GM12878 (cell line): ENCODE results near the gene MXD1. TPM values are rescaled to one million over a fixed set of nuclear protein-coding genes. Genes with fewer than 3 reads are reported as not detected.

Source experiments
- ATAC-seq: fragments of 200-7000 bp; cut with Tn5 transposase; 3 replicates; pipeline ENCODE4 v1.9.1; 2020; ENCODE audit warnings: mild to moderate bottlenecking, moderate library complexity
- BruUV-seq: library from RNA; stranded (reverse); fragments of 400-500 nt; replicated peaks from 2 replicates; lab custom pipeline; 2021; lab: Mats Ljungman, UMichigan
- CTCF ChIA-PET: fragments of 300-600 bp; sonication (Branson Sonifier 250); formaldehyde crosslinking; extraction: SDS; loops from one replicate; lab custom pipeline; 2021; ENCODE audit warnings: inconsistent platforms; lab: Yijun Ruan, JAX
- POLR2A ChIA-PET: fragments of 350-600 bp; formaldehyde crosslinking; extraction: SDS; loops from one replicate; lab custom pipeline; 2021; ENCODE audit warnings: inconsistent platforms; lab: Charles Lee
- RAD21 ChIA-PET: fragments of 300-600 bp; sonication (Branson Sonifier 250); formaldehyde crosslinking; loops from one replicate; lab custom pipeline; 2023; ENCODE audit warnings: antibody characterized with exemption; ENCODE audit not compliant: unreplicated experiment; lab: Charles Lee
- SMC1A ChIA-PET: fragments of 300-600 bp; sonication (Branson Sonifier 250); formaldehyde crosslinking; loops from one replicate; lab custom pipeline; 2023; ENCODE audit not compliant: unreplicated experiment, uncharacterized antibody; lab: Charles Lee
- DNase-seq: peaks from one replicate; pipeline ENCODE4 v3.0.0-alpha.2; 2011; ENCODE audit warnings: low read depth, low spot score
- FAIRE-seq: peaks from 3 replicates; lab custom pipeline; 2011; peaks lifted over from hg19 to GRCh38; lab: Jason Lieb, UNC
- H2AFZ ChIP-seq: 2 replicates; pipeline ENCODE4 v1.6.0; 2011; ENCODE audit warnings: low read depth, low read length, control low read depth; ENCODE audit not compliant: control insufficient read depth
- H3K27ac ChIP-seq: 2 replicates; pipeline ENCODE4 v1.5.1; 2011; ENCODE audit warnings: control low read depth; ENCODE audit not compliant: control insufficient read depth, insufficient read depth
- H3K27me3 ChIP-seq, 2 experiments: replicated peaks in 1 of 2; 2 replicates each; pipeline versions ENCODE4 v1.6.0 to v1.6.1; 2011; ENCODE audit warnings: low read length in 1 of 2; ENCODE audit not compliant: control insufficient read depth in 2 of 2, insufficient read depth in 2 of 2
- H3K36me3 ChIP-seq, 2 experiments: 2 replicates each; pipeline ENCODE4 v1.5.1; 2011; ENCODE audit warnings: low read length in 1 of 2; ENCODE audit not compliant: control insufficient read depth in 2 of 2, insufficient read depth in 2 of 2
- H3K4me1 ChIP-seq: 2 replicates; pipeline ENCODE4 v1.6.1; 2011; ENCODE audit warnings: mild to moderate bottlenecking, low read length, moderate library complexity, mixed read lengths; ENCODE audit not compliant: control insufficient read depth, insufficient read depth
- H3K4me2 ChIP-seq: 2 replicates; pipeline ENCODE4 v1.6.0; 2011; ENCODE audit warnings: control low read depth; ENCODE audit not compliant: control insufficient read depth, insufficient read depth
- H3K4me3 ChIP-seq: fragments of 200-600 bp; sonication (generic); 2 replicates; pipeline ENCODE4 v1.5.1; 2016
- H3K79me2 ChIP-seq: 2 replicates; pipeline ENCODE4 v1.6.0; 2011; ENCODE audit warnings: low read length; ENCODE audit not compliant: control insufficient read depth, insufficient read depth
- H3K9ac ChIP-seq: 2 replicates; pipeline ENCODE4 v1.8.0; 2011; ENCODE audit warnings: low read length, control low read depth, mixed read lengths; ENCODE audit not compliant: control insufficient read depth, insufficient read depth
- H3K9me3 ChIP-seq: replicated peaks from 3 replicates; pipeline ENCODE4 v1.5.1; 2011; ENCODE audit warnings: mild to moderate bottlenecking, low read length; ENCODE audit not compliant: control insufficient read depth, insufficient read depth
- H4K20me1 ChIP-seq: 2 replicates; pipeline ENCODE4 v1.6.0; 2011; ENCODE audit not compliant: control insufficient read depth, insufficient read depth
- BHLHE40 ChIP-seq, 2 experiments: fragments of 450-650 bp in 1 of 2; IDR thresholded peaks; 2 replicates each; pipeline ENCODE4 v1.6.1; 2011 to 2017; ENCODE audit warnings: low read depth in 2 of 2, borderline replicate concordance in 1 of 2, improper control_type of control experiment in 1 of 2, low read length in 1 of 2, mild to moderate bottlenecking in 1 of 2
- CHD1 ChIP-seq: IDR thresholded peaks from 2 replicates; pipeline ENCODE4 v1.6.1; 2012; ENCODE audit warnings: low read depth, low read length, improper control_type of control experiment
- EED ChIP-seq: sonication (generic); IDR thresholded peaks from 2 replicates; pipeline ENCODE4 v1.6.1; 2016; ENCODE audit warnings: antibody characterized with exemption, low read depth
- MTA2 ChIP-seq: fragments of 450-650 bp; IDR thresholded peaks from 2 replicates; pipeline ENCODE4 v1.6.1; 2016; ENCODE audit warnings: low read depth, mild to moderate bottlenecking, moderate library complexity
- NFXL1 ChIP-seq: fragments of 450-650 bp; IDR thresholded peaks from 2 replicates; pipeline ENCODE4 v1.6.1; 2017; ENCODE audit warnings: antibody characterized with exemption, mild to moderate bottlenecking, borderline replicate concordance
- PAX5 ChIP-seq: IDR thresholded peaks from 2 replicates; pipeline ENCODE4 v1.6.1; 2011; ENCODE audit warnings: low read depth, low read length, borderline replicate concordance
- RAD51 ChIP-seq: fragments of 450-650 bp; IDR thresholded peaks from 2 replicates; pipeline ENCODE4 v1.6.1; 2016; ENCODE audit warnings: moderate library complexity, mild to moderate bottlenecking, inconsistent platforms
- WGBS: methylation state at CpG from one replicate; pipeline ENCODE4 v1.1.6; 2016; ENCODE audit warnings: low lambda C conversion rate; ENCODE audit not compliant: insufficient replicate concordance, insufficient coverage; ENCODE audit errors: missing lambda C conversion rate; 5-methylcytosine and 5-hydroxymethylcytosine counted together
- in situ Hi-C: fragments of 300-500 bp; cut with MboI; formaldehyde crosslinking; loops from 9 replicates; pipeline ENCODE4 v1.14.3; 2018; ENCODE audit warnings: mixed read lengths
- intact Hi-C: fragments of 100-400 bp; cut with micrococcal nuclease; formaldehyde crosslinking; loops from one replicate; pipeline ENCODE4 v1.14.2; 2022; ENCODE audit not compliant: unreplicated experiment
- polyA plus RNA-seq, 11 experiments: library from polyadenylated mRNA; depleted of rRNA in 4 of 11; unstranded in 6 of 11; stranded (reverse) in 5 of 11; fragments of >200 nt; fragmentation: Nextera tagmentation in 4 of 11; fragmentation: Illumina TruSeq in 1 of 11; extraction: Ambion mirVana in 4 of 11; extraction: Trizol in 1 of 11; gene quantifications; 1 replicate in 1 of 11; 2 replicates in 10 of 11; pipeline versions ENCODE4 v1.2.1 to v1.2.3, GENCODE V29; 2011 to 2016; ENCODE audit warnings: inconsistent platforms in 2 of 11, missing spikeins in 2 of 11, low read depth in 1 of 11
- total RNA-seq, 4 experiments: library from RNA; depleted of rRNA in 3 of 4; stranded (reverse); fragments of >200 nt in 3 of 4; fragmentation: Illumina TruSeq in 1 of 4; extraction: Trizol in 1 of 4; gene quantifications; 2 replicates each; pipeline versions ENCODE4 v1.2.1 to v1.2.3, GENCODE V29; 2013 to 2021
- TF ChIP-seq, protein P1 (sequence below): fragments of 450-650 bp; IDR thresholded peaks from 2 replicates; pipeline ENCODE4 v1.6.1; 2017; ENCODE audit warnings: mild to moderate bottlenecking, low read depth, inconsistent platforms; ENCODE audit not compliant: poor library complexity, severe bottlenecking
- TF ChIP-seq, protein P2 (sequence below): IDR thresholded peaks from 2 replicates; pipeline ENCODE4 v1.6.1; 2012; ENCODE audit warnings: low read depth, low read length, improper control_type of control experiment

MXD1 gene
- total and polyA plus RNA-seq, 10 of the 15 experiments (the other 5 are each of a cell fraction or from before 2014, with no cell fraction given), result 2.2 to 10.2 (median 3.3) TPM

DNA sequence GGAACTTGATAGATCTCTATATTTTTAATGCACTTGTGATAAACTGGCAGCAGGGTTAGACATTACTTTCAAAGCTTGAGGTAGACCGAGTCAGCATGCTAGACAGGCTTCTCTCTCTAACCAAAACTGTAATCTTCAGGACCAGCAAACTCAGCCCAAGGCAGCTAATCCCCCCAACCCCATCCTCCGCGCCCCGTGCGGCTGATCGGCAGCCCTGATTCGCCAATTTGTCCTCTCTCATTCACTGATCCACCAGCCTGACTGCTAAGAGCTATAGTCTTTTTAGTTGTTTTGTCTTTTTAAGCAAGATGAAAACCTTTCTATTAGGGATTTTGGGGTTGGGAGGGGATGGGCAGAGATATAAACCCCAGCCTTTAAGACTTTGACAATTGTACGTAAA is 25.8 kb downstream of the MXD1 start (continued):
- TF ChIP-seq EED, result no peak
- TF ChIP-seq BHLHE40 (IDR thresholded peaks at IDR 0.05; ENCODE audit: borderline replicate concordance in 1 of 2, low read depth in 2 of 2, low read length in 1 of 2), result no peak
- no peak for TF ChIP-seq NFXL1
- TF ChIP-seq PAX5, result no peak
- TF ChIP-seq, protein P1, sequence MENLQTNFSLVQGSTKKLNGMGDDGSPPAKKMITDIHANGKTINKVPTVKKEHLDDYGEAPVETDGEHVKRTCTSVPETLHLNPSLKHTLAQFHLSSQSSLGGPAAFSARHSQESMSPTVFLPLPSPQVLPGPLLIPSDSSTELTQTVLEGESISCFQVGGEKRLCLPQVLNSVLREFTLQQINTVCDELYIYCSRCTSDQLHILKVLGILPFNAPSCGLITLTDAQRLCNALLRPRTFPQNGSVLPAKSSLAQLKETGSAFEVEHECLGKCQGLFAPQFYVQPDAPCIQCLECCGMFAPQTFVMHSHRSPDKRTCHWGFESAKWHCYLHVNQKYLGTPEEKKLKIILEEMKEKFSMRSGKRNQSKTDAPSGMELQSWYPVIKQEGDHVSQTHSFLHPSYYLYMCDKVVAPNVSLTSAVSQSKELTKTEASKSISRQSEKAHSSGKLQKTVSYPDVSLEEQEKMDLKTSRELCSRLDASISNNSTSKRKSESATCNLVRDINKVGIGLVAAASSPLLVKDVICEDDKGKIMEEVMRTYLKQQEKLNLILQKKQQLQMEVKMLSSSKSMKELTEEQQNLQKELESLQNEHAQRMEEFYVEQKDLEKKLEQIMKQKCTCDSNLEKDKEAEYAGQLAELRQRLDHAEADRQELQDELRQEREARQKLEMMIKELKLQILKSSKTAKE, result no peak
- TF ChIP-seq RAD51, result no peak

DNA sequence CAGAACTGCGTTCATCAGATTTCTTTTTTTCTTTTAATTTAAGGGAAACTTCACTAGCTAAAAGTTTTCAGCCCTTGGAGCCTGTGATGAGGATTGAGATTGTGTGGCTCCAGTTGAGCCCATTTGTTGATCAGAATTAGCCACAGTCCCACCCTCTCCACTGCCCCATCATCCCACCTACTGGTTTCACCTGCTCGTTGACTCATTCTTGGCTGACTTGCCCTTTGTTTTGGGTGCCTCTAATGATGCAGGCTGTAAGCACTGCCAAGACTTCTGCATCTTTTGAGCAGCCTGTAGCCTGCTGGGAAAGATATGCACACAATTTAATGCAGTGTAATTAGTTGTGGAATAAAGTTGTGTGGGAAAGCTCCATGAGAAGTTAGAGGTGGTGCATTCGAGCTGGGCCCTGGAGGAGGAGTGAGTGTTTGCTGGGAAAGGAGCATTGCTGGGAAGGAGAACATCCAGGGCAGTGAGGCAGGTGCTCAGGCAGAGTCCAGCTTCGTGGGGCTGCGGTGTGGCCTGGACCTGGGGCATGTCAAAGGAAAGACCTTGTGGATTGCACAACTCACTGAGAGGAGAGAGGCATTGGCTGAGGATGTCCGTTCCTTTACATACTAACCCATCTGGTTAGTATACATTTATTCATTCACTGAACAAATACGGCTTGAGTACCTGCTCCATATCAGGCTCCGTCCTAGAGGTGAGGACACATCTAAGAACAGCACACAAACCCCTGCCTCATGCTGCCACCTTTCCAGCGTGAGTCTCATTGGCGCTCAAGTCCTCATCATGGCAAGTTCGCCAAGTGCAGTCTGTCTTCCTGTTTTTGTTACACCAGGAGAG is 28.3 kb downstream of the MXD1 start:
- Histone ChIP-seq H3K27me3 (no peaks in the 10 kb centered on the region), H3K4me1 (peaks cover 13% of the 10 kb centered on the region), H3K9ac (no peak overlapping the region), H3K36me3 (peaks cover 0 to 14% of the 10 kb centered on the region in 2 experiments; a peak in 2 of 4 replicates), H3K4me3 (no peak overlapping the region), H4K20me1 (no peaks in the 10 kb centered on the region), H3K9me3 (no peaks in the 10 kb centered on the region), H3K79me2 (no peaks in the 10 kb centered on the region), H3K27ac (no peak overlapping the region), H2AFZ (no peak overlapping the region), H3K4me2 (no peak overlapping the region)
- FAIRE-seq, result no peak
- ChIA-PET SMC1A (interaction anchor here (0.7 kb wide), 1 partner anchor 46 kb away, joined by 3 read pairs; no protein-coding TSS in a partner anchor), RAD21 (no interaction called here), CTCF (no interaction called here), POLR2A (no interaction called here)
- TF ChIP-seq, protein P2, sequence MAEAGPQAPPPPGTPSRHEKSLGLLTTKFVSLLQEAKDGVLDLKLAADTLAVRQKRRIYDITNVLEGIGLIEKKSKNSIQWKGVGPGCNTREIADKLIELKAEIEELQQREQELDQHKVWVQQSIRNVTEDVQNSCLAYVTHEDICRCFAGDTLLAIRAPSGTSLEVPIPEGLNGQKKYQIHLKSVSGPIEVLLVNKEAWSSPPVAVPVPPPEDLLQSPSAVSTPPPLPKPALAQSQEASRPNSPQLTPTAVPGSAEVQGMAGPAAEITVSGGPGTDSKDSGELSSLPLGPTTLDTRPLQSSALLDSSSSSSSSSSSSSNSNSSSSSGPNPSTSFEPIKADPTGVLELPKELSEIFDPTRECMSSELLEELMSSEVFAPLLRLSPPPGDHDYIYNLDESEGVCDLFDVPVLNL, result no peak
- TF ChIP-seq CHD1 (no peak), MTA2 (no peak)
- in situ Hi-C loops (no loop called here), intact Hi-C loops (no loop called here)
- ATAC-seq, result no peak
- DNase-seq, result no peak
- 81% methylated on average over 11 of the region's 11 CpGs for WGBS
- no TSS peak for BruUV-seq
